GM12801 (cell line): Measurements from ENCODE around the gene HOXA5.

Experiments
- TF ChIP-seq, protein P1 (sequence below): IDR thresholded peaks from one replicate; pipeline ENCODE4 v1.5.1; 2011; ENCODE audit warnings: control low read depth; ENCODE audit not compliant: insufficient read length; ENCODE audit errors: extremely low read depth

Gene HOXA5

DNA sequence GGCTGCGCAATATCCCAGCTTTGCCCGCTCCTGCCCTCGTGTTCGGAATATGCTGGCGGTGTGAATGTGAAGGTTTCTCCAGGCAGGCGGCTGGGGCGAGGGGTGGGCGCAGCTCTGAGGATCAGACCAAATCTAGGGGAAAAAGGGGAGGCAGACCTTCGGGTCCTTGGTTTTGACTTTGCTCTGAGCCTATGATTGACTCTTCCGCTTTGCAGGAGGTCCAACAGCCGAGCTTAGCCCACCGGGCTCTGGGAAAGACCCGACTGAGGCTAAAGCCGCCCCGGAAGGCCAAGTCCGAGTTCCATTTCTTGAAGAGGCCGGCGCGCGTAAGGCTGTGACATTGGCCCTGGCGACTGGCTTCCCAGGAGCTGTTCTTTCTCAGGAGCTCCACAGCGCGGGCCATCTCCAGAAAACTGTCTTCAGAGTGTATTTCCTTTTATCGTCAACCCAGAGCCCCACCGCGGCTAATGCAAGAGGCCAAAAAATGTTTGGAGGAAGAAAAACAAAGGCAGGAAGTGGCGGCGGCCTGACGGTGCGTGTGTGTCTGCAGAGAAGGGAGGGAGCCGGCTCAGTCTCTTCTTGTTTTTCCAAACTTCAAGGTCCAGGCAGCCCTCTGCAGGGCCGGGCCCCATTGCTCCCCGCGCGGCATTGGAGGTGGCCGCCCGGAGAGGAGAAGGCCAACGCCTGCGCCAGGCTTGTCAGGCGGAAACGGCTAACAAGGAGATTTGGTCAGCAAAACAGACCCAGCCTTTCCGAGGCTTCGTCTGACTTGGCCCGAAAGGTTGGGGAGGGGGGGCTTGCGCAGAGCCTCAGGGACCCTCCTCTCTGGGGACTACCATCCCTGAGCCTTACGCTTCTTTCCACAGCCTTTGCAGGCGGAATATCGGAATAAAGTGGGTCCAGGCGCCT, 45.2 kb upstream of the HOXA5 start:
- TF ChIP-seq, protein P1, sequence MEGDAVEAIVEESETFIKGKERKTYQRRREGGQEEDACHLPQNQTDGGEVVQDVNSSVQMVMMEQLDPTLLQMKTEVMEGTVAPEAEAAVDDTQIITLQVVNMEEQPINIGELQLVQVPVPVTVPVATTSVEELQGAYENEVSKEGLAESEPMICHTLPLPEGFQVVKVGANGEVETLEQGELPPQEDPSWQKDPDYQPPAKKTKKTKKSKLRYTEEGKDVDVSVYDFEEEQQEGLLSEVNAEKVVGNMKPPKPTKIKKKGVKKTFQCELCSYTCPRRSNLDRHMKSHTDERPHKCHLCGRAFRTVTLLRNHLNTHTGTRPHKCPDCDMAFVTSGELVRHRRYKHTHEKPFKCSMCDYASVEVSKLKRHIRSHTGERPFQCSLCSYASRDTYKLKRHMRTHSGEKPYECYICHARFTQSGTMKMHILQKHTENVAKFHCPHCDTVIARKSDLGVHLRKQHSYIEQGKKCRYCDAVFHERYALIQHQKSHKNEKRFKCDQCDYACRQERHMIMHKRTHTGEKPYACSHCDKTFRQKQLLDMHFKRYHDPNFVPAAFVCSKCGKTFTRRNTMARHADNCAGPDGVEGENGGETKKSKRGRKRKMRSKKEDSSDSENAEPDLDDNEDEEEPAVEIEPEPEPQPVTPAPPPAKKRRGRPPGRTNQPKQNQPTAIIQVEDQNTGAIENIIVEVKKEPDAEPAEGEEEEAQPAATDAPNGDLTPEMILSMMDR, result no peak

DNA sequence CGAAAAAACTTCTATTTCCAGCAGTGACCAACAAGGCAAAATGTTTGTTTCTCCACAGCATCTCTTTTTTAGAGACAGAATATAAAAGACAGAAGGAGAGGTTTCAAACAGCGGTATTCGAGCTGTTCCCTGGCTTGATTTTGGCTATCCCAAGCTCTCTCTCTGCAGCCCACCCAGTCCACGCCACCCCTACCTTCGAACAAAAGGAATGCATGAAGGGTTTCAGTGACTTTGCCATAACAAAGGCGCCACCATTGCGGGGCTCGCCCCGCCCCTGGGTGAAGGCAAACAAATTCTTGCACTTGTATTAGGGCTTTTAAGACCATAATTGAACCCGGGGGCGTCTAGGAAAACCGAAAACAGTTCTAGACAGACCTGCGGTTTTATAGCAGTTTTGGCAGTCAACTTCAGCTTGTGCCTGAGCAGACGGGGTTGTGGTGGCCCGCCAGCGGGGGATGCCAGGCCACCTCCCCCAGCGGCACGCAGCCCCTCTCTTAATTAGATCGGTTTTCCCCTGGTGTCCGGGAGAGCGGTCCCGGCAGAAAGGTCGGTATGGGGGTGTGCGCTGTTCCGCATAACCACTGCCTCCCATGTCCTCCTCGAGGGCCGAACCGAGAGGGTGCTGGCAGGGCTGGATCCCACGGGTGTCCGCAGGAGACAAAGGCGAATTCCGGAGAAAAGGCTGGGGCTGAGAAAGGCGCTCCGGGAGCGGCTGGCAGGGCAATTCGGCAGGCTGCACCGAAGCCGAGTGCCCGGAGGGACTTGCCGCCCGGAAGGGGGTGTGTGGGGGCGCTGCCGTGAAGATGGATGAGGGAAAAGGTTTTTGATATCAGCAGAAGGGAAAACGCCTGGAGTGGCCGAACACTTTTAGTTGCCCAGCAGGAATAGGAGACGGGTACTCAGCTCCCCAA, 44.2 kb upstream of the HOXA5 start:
- TF ChIP-seq, protein P1, result no peak

DNA sequence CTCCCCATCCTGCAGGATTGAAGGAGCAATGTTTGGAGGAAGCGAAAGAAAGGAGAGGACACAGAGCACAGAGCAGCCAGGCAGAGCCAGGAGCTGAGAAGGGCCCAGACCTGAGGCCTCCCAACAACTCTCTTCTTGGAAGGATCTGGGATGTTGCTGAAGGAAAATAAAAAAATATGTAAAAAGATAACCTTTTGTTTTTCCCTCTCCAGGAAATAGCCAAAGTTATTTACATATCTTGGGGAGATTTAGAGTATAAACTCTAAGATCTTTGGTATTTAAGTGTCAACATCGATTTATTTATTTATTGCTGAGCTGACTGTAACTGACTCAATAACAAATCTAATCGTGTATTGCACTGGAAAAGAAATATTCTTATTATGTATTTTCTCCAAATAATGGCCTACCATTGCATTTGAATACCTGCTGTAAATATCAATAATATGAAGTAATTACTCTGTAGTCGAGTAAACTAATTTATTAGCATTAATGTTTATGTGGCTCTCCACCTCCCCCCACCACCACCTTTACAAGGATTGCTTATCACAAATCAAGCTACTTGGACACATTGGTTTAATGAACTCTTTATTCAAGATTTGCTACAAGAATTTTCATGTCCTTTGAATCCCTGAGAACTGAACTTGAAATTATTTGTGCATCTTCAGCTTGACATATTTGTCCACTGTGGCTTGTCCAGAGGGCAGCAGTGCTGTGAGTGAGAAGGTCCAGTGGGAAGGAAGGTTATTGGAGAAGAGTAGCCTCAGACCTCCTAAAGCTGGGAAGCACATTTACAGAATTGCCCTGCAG, 43.4 kb upstream of the HOXA5 start:
- TF ChIP-seq, protein P1, result no peak

DNA sequence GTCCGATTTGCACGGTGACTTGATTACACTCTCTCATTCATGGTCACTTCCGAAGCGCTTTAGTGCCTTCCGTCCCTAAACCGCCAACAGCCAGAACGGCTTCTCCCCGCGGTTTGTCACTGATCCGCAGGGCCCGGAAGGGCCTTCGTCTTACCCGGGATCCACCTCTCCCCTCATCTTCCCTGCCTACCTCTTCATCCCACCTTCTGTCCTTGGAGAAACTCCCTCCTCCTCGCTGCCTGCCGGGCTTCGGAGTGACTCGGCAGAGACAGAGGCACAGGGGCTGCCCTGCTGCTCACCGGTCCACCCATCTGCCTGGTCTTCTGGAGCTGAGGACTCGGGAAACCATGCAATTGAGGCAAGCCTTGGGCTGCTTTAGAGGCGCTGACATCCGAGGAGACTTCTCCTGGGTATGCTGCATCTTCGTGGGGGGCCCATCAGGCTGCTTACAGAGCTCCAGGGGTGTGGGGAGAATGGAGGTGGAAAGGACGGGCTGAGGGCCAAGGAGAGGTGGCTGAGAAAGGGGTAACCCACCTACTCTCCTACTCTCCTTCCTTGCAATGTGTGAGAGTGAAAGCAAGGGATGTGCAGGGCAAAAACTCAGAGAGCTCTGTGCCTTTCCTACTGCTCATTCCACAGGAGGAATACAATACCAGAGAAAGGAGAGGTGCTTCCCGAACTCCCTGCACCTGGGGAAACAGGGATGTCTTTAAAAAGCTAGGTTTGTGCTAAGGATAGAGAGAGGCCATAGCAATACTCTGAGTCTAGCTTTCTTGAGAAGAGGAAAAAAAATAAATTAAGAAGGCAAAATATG, 42.6 kb upstream of the HOXA5 start:
- TF ChIP-seq, protein P1, result no peak

DNA sequence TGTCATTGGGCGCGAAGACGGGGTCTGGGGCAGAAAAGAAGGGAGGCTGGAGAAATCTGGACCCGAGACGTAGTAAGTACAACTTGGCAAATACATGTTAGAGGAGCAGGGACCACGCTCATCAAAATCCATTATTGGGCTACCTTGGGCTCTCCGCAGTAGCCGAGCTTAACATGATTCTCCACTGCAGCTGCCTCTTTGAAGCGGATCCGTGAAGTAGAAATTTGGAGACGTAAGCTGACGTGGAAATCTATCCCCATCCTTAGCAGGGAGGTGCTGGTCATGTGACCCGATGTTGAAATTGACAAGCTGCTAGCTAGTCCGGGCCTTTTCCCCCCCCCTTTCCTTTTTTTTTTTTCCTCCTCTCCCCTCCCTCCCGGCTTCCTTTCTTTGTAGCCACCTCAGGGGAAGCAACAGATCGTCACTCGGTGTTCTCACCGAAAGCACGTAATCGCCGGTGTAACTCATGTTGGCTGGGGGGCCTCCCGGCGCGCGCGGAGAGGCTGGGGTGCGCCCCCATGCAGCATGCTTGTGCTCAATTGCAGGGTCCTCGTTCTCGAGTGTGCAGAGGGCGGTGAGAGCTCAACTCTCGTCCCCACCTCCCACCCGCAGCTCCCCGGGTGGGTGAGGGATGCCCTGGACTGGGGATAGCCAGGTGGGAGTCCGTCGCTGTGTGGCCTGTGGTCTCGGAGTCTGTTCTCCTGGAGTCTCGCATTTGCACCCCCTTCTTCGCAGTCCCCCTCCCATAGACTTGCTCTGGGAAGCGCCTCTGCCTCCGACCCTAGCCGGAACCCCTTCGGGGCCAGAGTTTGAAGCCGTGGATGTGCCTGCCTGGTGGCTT, 41.8 kb upstream of the HOXA5 start, which contains the start of gene HOXA11:
HOXA11 (minus strand) TSS at position 220 of the 841 bp plus-strand sequence; CDS start at position 132, 88 bp downstream.
- TF ChIP-seq, protein P1, result no peak
